Effector CD4-positive, alpha-beta T cell (primary cell): Measurements from ENCODE around the gene NEU2.

Source experiments
- DNase-seq: peaks from one replicate; pipeline ENCODE4 v3.0.0-alpha.2; 2020

The NEU2 gene

DNA sequence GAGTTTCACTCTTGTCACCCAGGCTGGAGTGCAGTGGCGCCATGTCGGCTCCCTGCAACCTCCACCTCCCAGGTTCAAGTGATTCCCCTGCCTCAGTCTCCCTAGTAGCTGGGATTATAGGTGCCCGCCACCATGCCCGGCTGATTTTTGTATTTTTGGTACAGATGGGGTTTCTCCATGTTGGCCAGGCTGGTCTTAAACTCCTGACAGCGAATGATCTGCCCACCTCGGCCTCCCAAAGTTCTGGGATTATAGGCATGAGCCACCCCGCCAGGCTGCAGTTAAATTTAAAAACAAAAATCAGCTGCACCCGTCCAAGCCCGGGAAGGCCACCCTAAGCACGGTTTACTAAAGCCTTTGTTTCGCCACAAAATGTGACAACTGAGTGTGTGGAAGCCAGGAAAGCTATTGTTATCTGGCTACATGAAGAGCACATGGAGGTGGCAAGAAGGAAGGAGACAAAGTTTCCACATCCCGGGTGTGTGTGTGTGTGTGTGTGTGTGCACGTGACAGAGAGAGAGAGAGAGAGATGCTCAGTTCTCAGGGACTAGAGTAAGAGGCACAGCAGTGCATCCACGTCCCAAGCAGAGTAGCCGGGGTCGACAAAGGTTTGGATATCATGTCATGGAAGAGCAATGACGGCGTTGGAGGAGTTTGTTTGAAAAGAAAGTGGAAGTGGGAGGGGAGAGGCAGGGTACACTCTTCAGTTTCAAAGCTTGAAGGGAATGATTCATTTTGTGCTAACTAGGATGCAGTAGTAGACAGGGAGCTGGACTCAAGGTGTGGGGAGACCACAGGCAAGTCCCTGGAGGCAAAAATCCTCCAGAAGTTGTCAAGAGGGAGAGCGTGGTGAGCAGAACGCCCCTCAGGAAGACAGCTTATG is 47.7 kb downstream of the NEU2 start:
- DNase-seq: no peak

DNA sequence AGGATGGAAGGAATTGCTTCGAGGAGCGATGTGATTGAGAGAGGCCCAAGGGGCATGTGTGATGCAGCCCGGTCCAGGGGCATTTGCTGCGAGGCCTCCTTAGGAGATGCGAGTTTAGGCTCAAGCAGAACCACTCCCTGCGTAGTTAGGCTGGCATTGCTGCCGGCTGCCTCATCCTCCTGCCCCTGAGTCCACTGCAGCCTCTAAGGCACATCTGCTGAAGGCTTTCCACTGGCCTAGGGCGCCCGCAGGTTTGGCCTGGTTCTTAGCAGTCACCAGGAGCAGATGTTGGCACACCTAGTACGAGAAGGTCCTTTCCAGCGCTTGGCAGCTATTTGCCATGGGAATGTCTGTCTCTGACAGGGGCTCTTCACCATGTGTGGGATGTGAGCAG is 48.4 kb downstream of the NEU2 start:
- no peak for DNase-seq

DNA sequence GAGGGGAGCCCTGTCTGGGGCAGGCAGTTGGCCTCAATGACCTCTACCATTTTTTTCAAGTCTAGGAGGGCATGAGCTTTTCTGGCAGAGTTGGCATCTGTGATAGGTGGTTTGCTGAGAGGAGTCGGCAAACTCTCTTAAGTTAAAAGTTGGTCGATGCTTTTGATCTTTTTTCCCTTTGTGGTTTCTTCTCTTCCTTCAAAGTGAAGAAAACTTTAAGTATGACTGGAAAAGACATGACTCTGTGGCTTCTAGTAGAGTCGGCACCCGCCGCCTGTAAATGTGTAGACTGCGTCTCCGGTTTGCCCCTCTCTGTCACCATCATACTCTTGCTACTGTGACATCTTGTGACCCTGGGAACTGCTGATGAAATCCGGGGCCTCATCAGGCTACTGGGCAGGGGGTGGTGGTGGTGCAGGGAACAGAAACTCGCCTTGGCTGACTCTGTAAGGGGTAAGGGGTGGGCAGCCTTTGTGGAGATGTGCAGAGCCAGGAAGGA is 48.8 kb downstream of the NEU2 start:
- peak; percentile 51 for DNase-seq

DNA sequence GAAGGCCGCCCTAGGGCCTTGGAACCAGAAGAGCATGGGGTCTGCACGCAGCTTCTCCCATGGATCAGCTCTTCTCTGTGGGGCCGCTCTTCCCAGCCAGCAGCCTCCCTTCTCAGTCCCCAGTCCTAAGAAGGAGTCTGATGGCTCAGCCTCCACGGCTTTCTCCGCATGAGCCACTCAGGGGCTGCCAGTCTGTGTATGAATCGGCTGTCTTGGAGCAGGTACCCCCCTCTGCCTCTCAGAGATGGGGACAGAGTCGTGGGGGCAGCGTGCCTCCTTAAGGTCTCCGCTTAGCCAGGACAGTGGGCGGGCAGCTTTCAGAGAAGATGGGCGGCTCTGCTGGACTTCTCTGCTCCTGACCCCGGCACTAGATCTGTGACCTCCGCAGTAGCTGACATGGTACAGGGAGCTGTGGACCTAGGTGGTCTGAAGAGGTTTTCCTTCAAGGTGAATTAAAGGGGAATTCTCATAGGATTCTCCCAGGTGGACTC is 49.3 kb downstream of the NEU2 start:
- no peak for DNase-seq

- no peak for DNase-seq
Observed at GRCh38 chr2:233082222-233082930, 49.9 kb downstream of the NEU2 start.

GRCh38 chr2:233082931-233083755 is 50.7 kb downstream of the NEU2 start:
- no peak for DNase-seq

DNA sequence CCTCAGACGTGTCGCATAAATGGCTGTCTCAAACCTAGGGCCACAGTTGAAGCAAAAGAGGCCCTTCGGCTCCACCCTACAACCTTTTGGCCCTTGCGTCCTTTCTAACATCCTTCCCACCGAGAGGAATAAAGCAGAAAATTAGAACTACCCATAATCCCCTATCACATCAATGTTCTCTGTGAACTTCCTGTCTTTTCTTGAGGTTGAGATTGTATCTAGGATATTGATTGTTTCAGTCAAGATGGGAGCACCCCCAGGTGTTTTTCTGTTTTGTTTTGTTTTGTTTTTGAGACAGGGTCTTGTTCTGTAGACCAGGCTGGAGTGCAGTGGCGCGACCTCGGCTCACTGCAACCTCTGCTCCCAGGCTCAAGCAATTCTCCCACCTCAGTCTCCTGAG is 51.3 kb downstream of the NEU2 start:
- no peak for DNase-seq

DNA sequence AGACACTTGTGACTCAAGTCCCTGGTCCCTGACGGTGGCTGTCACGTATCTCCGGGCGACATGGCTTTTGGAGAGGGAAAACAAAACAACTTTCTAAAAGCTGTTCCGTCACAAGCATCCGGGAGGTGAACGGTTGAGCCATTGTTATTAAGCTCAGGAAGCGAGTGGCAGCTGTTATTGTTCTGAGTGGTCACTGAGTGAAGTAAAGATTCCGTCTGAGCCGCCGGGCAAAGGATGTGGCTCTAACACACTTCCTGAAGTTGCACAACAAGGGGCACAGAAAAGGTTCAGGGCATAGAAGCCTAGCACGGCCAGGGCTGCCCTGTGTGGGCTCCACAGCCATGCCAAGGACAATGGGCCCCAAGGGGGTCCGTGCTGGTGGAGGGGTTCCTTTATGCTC is 52.0 kb downstream of the NEU2 start:
- no peak for DNase-seq
